Measurements from ENCODE around the gene SPEM2. TPM values are rescaled to one million over a fixed set of nuclear protein-coding genes. Genes with fewer than 3 reads are reported as not detected.

SPEM2 gene
- total RNA-seq, 2 experiments from 2014 or later = not detected

GRCh38 chr17:7459961-7460545 lies 34.6 kb downstream of the SPEM2 start:
- H3K4me3 ChIP-seq (ENCODE audit: low read length) = no peak overlapping the region
- no peaks in the 10 kb centered on the region for H3K27me3 Mint-ChIP-seq
- no peak for TF ChIP-seq CTCF (IDR thresholded peaks at IDR 0.05)
- ChIA-PET CTCF (interaction anchor here (0.7 to 2.2 kb wide), 2 partner anchors 23 to 55 kb away, joined by 5 to 7 read pairs; no protein-coding TSS in a partner anchor), POLR2A (interaction anchor here (1.8 to 12.5 kb wide), 3 partner anchors 18 to 124 kb away, joined by 5 to 137 read pairs (median 6); partner anchors contain the start of genes MPDU1, SLC35G6, TMEM102 and ZBTB4)
- H3K27ac Mint-ChIP-seq = peak overlapping the region; percentile 43
- no peaks in the 10 kb centered on the region for H3K9me3 ChIP-seq (ENCODE audit: control insufficient read depth in 1 of 2, insufficient read depth in 1 of 2, low read length in 2 of 2)
- H3K36me3 ChIP-seq (ENCODE audit: insufficient read depth, low read length) = peaks cover 27% of the 10 kb centered on the region
- H3K27ac ChIP-seq (ENCODE audit: low read depth in 1 of 2, low read length in 2 of 2) = no peak overlapping the region
- H3K4me1 ChIP-seq (ENCODE audit: insufficient read depth, low read length) = peaks cover 11% of the 10 kb centered on the region
- peaks cover 23% of the 10 kb centered on the region for H3K4me1 Mint-ChIP-seq (ENCODE audit: low read depth)
- no peaks in the 10 kb centered on the region for H3K9me3 Mint-ChIP-seq
- peak overlapping the region; percentile 56 for H3K4me3 Mint-ChIP-seq
- intact Hi-C loops (cut with DNase I, micrococcal nuclease) = loop anchor here in 1 of 2 experiments (2.0 kb wide), 1 partner anchor 17 kb away; no protein-coding TSS in a partner anchor
- ATAC-seq (ENCODE audit: poor library complexity) (no peak), DNase-seq (no peak)
- H3K36me3 Mint-ChIP-seq (ENCODE audit: low read depth) = peaks cover 29% of the 10 kb centered on the region
- H3K27me3 ChIP-seq (ENCODE audit: control insufficient read depth in 1 of 2, insufficient read depth in 2 of 2, low read length in 2 of 2) = no peaks in the 10 kb centered on the region

- Histone ChIP-seq H3K27ac (ENCODE audit: low read depth in 1 of 2, low read length in 2 of 2) (no peak overlapping the region), H3K4me1 (ENCODE audit: insufficient read depth, low read length) (peaks cover 9% of the 10 kb centered on the region), H3K27me3 (ENCODE audit: control insufficient read depth in 1 of 2, insufficient read depth in 2 of 2, low read length in 2 of 2) (no peaks in the 10 kb centered on the region), H3K36me3 (ENCODE audit: insufficient read depth, low read length) (peaks cover 35% of the 10 kb centered on the region), H3K9me3 (ENCODE audit: control insufficient read depth in 1 of 2, insufficient read depth in 1 of 2, low read length in 2 of 2) (no peaks in the 10 kb centered on the region), H3K4me3 (ENCODE audit: low read length) (no peak overlapping the region)
- ChIA-PET POLR2A (interaction anchor here (1.8 to 12.5 kb wide), 3 partner anchors 17 to 123 kb away, joined by 5 to 137 read pairs (median 6); partner anchors contain the start of genes MPDU1, SLC35G6, TMEM102 and ZBTB4), CTCF (no interaction called here)
- Mint-ChIP-seq H3K4me3 (no peak overlapping the region), H3K4me1 (ENCODE audit: low read depth) (peaks cover 17% of the 10 kb centered on the region), H3K36me3 (ENCODE audit: low read depth) (peaks cover 28% of the 10 kb centered on the region), H3K9me3 (no peaks in the 10 kb centered on the region), H3K27me3 (no peaks in the 10 kb centered on the region), H3K27ac (peak overlapping the region; percentile 12)
- ATAC-seq (ENCODE audit: poor library complexity) (no peak), DNase-seq (no peak)
- intact Hi-C loops (cut with DNase I, micrococcal nuclease) = loop anchor here in 1 of 2 experiments (2.0 kb wide), 1 partner anchor 16 kb away; no protein-coding TSS in a partner anchor
- no peak for TF ChIP-seq CTCF (IDR thresholded peaks at IDR 0.05)
These were observed 35.6 kb downstream of the SPEM2 start for GRCh38 chr17:7460850-7461660.

GRCh38 chr17:7462474-7463371 lies 37.3 kb downstream of the SPEM2 start:
- Mint-ChIP-seq H3K27me3 (no peaks in the 10 kb centered on the region), H3K4me1 (ENCODE audit: low read depth) (peaks cover under 1% of the 10 kb centered on the region), H3K36me3 (ENCODE audit: low read depth) (peaks cover 45% of the 10 kb centered on the region), H3K9me3 (no peaks in the 10 kb centered on the region), H3K4me3 (no peak overlapping the region), H3K27ac (no peak overlapping the region)
- H3K4me3 ChIP-seq (ENCODE audit: low read length) = no peak overlapping the region
- DNase-seq (peak in 1 of 14 experiments; percentile 19), ATAC-seq (ENCODE audit: poor library complexity) (no peak)
- POLR2A ChIA-PET = interaction anchor here (12.5 kb wide), 1 partner anchor 16 kb away, joined by 137 read pairs; the partner anchor contains the start of genes SLC35G6 and ZBTB4
- no peak for TF ChIP-seq CTCF (IDR thresholded peaks at IDR 0.05)
- H3K4me1 ChIP-seq (ENCODE audit: insufficient read depth, low read length) = peaks cover 1% of the 10 kb centered on the region
- H3K9me3 ChIP-seq (ENCODE audit: control insufficient read depth in 1 of 2, insufficient read depth in 1 of 2, low read length in 2 of 2) = no peaks in the 10 kb centered on the region
- H3K36me3 ChIP-seq (ENCODE audit: insufficient read depth, low read length) = peaks cover 36% of the 10 kb centered on the region
- intact Hi-C loops (cut with DNase I, micrococcal nuclease) = no loop called here
- H3K27me3 ChIP-seq (ENCODE audit: control insufficient read depth in 1 of 2, insufficient read depth in 2 of 2, low read length in 2 of 2) = no peaks in the 10 kb centered on the region
- CTCF ChIA-PET = interaction anchor here (0.9 kb wide), 1 partner anchor 26 kb away, joined by 4 read pairs; no protein-coding TSS in a partner anchor
- H3K27ac ChIP-seq (ENCODE audit: low read depth in 1 of 2, low read length in 2 of 2) = no peak overlapping the region
